ENCODE measurements around the gene INTS12. TPM values are rescaled to one million over a fixed set of nuclear protein-coding genes. Genes with fewer than 3 reads are reported as not detected.
"Not testable (repeated sequence)": the region's sequence is repeated elsewhere in the genome, so short reads cannot be mapped to it uniquely, and the experiment has no call there.

The INTS12 gene
- total RNA-seq, 1 donor from 2014 or later: 11.5 TPM

GRCh38 chr4:105741548-105741947 lies 33.1 kb upstream of the INTS12 start:
- DNase-seq (ENCODE audit: low spot score in 2 of 2): no peak
- Histone ChIP-seq H3K9me3 (peaks cover 0 to 12% of the 10 kb centered on the region in 2 donors), H3K27me3 (no peaks in the 10 kb centered on the region), H3K4me3 (no peak overlapping the region), H3K27ac (no peak overlapping the region), H3K36me3 (no peaks in the 10 kb centered on the region), H3K4me1 (no peaks in the 10 kb centered on the region)
- TF ChIP-seq CTCF (IDR thresholded peaks at IDR 0.05): no peak
- intact Hi-C loops (cut with DNase I): no loop called here

GRCh38 chr4:105735217-105735616 lies 26.7 kb upstream of the INTS12 start:
- Histone ChIP-seq H3K9me3 (peaks cover 6 to 41% of the 10 kb centered on the region in 2 donors), H3K36me3 (peaks cover 3 to 14% of the 10 kb centered on the region in 2 donors)
- H3K4me1 ChIP-seq; H3K4me3 ChIP-seq; intact Hi-C loops (cut with DNase I); H3K27me3 ChIP-seq; DNase-seq (ENCODE audit: low spot score in 2 of 2); H3K27ac ChIP-seq: not testable (repeated sequence)

DNA sequence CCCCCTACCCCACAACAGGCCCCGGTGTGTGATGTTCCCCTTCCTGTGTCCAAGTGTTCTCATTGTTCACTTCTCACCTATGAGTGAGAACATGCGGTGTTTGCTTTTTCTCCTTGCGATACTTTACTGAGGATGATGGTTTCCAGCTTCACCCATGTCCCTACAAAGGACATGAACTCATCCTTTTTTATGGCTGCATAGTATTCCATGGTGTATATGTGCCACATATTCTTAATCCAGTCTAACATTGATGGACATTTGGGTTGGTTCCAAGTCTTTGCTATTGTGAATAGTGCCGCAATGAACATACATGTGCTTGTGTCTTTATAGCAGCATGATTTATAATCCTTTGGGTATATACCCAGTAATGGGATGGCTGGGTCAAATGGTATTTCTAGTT lies 21.4 kb upstream of the INTS12 start:
- intact Hi-C loops (cut with DNase I); H3K27ac ChIP-seq; H3K4me3 ChIP-seq; DNase-seq (ENCODE audit: low spot score in 2 of 2); H3K4me1 ChIP-seq; H3K27me3 ChIP-seq: not testable (repeated sequence)
- Histone ChIP-seq H3K9me3 (peaks cover 0 to 12% of the 10 kb centered on the region in 2 donors), H3K36me3 (peaks cover 0 to 15% of the 10 kb centered on the region in 2 donors)

GRCh38 chr4:105725623-105726022 lies 17.1 kb upstream of the INTS12 start:
- intact Hi-C loops (cut with DNase I): no loop called here
- H3K27me3 ChIP-seq: no peaks in the 10 kb centered on the region
- no peak for DNase-seq (ENCODE audit: low spot score in 2 of 2)
- peaks cover 0 to under 1% of the 10 kb centered on the region in 2 donors for H3K9me3 ChIP-seq
- H3K4me3 ChIP-seq: no peak overlapping the region
- no peaks in the 10 kb centered on the region for H3K4me1 ChIP-seq
- no peak overlapping the region for H3K27ac ChIP-seq
- TF ChIP-seq CTCF (IDR thresholded peaks at IDR 0.05): no peak
- peaks cover 0 to 10% of the 10 kb centered on the region in 2 donors for H3K36me3 ChIP-seq

DNA sequence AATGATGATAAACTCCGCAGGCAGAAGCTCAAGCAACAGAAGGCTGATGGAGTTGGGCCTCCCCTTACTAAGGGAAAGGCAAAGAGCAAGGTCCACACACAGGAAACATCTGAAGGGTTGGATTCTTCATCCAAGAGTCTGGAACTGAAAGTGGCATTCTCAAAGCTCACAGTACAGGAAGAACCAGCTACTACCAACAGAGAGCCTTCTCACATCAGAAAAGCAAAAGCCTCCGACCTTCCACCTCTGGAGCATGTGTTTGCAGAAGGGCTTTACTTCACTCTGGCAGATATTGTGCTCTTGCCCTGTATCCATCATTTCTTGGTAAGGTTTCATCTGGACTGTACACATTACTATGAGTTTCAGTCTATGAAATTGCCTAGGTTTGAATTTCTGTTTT lies 10.7 kb upstream of the INTS12 start:
- no peak overlapping the region for H3K4me3 ChIP-seq
- intact Hi-C loops (cut with DNase I): loop anchor here (5.0 to 10.0 kb wide), 2 partner anchors 88 to 256 kb away; no protein-coding TSS in a partner anchor
- no peaks in the 10 kb centered on the region for H3K36me3 ChIP-seq
- no peaks in the 10 kb centered on the region for H3K9me3 ChIP-seq
- no peak for DNase-seq (ENCODE audit: low spot score in 2 of 2)
- no peak for TF ChIP-seq CTCF (IDR thresholded peaks at IDR 0.05)
- no peaks in the 10 kb centered on the region for H3K27me3 ChIP-seq
- no peak overlapping the region for H3K27ac ChIP-seq
- H3K4me1 ChIP-seq: peaks cover 2% of the 10 kb centered on the region in 2 donors

DNA sequence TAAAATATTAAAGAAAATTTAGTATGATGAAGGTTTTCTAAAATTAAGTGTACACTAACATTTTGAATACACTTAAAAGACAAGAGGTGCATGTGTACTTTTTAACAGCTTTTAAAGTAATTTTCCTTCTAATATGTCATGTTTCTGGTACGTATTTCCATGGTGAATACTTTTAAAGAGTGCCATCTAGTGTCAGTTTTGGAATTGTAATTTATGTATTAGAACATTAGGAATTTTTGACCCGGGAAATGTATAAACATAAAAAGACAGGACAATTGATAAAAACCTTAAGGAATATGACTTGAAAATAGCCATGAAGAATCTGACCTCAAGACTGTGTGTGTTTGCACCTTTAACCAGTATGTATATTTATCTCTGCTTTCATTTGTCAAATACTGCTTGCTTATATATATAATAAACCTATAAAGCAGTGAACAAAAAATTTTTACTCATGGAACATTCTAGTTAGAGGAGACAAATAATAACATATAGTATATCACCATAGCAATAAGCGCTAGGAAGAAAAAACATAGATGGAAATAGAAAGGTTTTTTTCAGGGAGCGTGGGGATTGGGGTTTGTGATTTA lies 7.3 kb upstream of the INTS12 start:
- intact Hi-C loops (cut with DNase I): loop anchor here (5.0 to 10.0 kb wide), 2 partner anchors 92 to 259 kb away; no protein-coding TSS in a partner anchor
- Histone ChIP-seq H3K9me3 (no peaks in the 10 kb centered on the region), H3K4me1 (peaks cover 2 to 4% of the 10 kb centered on the region in 2 donors), H3K27ac (no peak overlapping the region), H3K27me3 (no peaks in the 10 kb centered on the region), H3K4me3 (peak overlapping the region in 1 of 2 donors; percentile 32), H3K36me3 (no peaks in the 10 kb centered on the region)
- DNase-seq (ENCODE audit: low spot score in 2 of 2): no peak
- peak in 2 of 3 experiments; percentile 45 to 58 for TF ChIP-seq CTCF (IDR thresholded peaks at IDR 0.05)
